ENCODE results near the gene ADAM23. TPM values are rescaled to one million over a fixed set of nuclear protein-coding genes. Genes with fewer than 3 reads are reported as not detected.

ADAM23 gene
- total and polyA plus RNA-seq, 4 donors = 0.12 to 0.51 (median 0.17) TPM; not detected in 1

GRCh38 chr2:206531996-206532543, 88.7 kb downstream of the ADAM23 start:
- no peak overlapping the region for H3K27ac ChIP-seq (ENCODE audit: low read depth in 1 of 2, low read length in 2 of 2)
- no peak overlapping the region for H3K4me3 ChIP-seq (ENCODE audit: low read depth in 1 of 3, low read length in 3 of 3)
- TF ChIP-seq SP1 (IDR thresholded peaks at IDR 0.05) (no peak), FOXA2 (IDR thresholded peaks at IDR 0.05) (no peak), CTCF (IDR thresholded peaks at IDR 0.05; ENCODE audit: low read depth, low read length, missing input control) (no peak), MAX (IDR thresholded peaks at IDR 0.05) (no peak), YY1 (IDR thresholded peaks at IDR 0.05) (no peak), REST (IDR thresholded peaks at IDR 0.05) (no peak), ZBTB33 (IDR thresholded peaks at IDR 0.05) (no peak)
- no peak overlapping the region for H3K9ac ChIP-seq (ENCODE audit: low read depth in 1 of 2, low read length in 2 of 2)
- H3K27me3 ChIP-seq (ENCODE audit: control insufficient read depth in 4 of 4, insufficient read depth in 4 of 4, low read length in 3 of 4) = no peaks in the 10 kb centered on the region
- DNase-seq (ENCODE audit: low spot score) = no peak
- no peaks in the 10 kb centered on the region for H3K9me3 ChIP-seq (ENCODE audit: control insufficient read depth in 4 of 4, low read length in 3 of 4)
- H3K4me1 ChIP-seq (ENCODE audit: control insufficient read depth in 4 of 4, insufficient read depth in 4 of 4, low read length in 3 of 4) = no peaks in the 10 kb centered on the region
- no peaks in the 10 kb centered on the region for H3K36me3 ChIP-seq (ENCODE audit: control insufficient read depth in 4 of 4, insufficient read depth in 3 of 4, low read depth in 1 of 4, low read length in 3 of 4)
- WGBS = 62% methylated on average over 3 of the region's 3 CpGs

GRCh38 chr2:206533977-206534376, 90.6 kb downstream of the ADAM23 start:
- no peaks in the 10 kb centered on the region for H3K36me3 ChIP-seq (ENCODE audit: control insufficient read depth in 4 of 4, insufficient read depth in 3 of 4, low read depth in 1 of 4, low read length in 3 of 4)
- no peaks in the 10 kb centered on the region for H3K27me3 ChIP-seq (ENCODE audit: control insufficient read depth in 4 of 4, insufficient read depth in 4 of 4, low read length in 3 of 4)
- no peaks in the 10 kb centered on the region for H3K9me3 ChIP-seq (ENCODE audit: control insufficient read depth in 4 of 4, low read length in 3 of 4)
- no peak overlapping the region for H3K9ac ChIP-seq (ENCODE audit: low read depth in 1 of 2, low read length in 2 of 2)
- H3K4me3 ChIP-seq (ENCODE audit: low read depth in 1 of 3, low read length in 3 of 3) = no peak overlapping the region
- WGBS = 80% methylated on average over 1 of the region's 1 CpG
- no peak overlapping the region for H3K27ac ChIP-seq (ENCODE audit: low read depth in 1 of 2, low read length in 2 of 2)
- H3K4me1 ChIP-seq (ENCODE audit: control insufficient read depth in 4 of 4, insufficient read depth in 4 of 4, low read length in 3 of 4) = no peaks in the 10 kb centered on the region
- no peak for DNase-seq (ENCODE audit: low spot score)
- TF ChIP-seq FOXA2 (IDR thresholded peaks at IDR 0.05) (no peak), ATF3 (IDR thresholded peaks at IDR 0.05) (no peak), GABPA (IDR thresholded peaks at IDR 0.05 in 1 of 2, conservative IDR thresholded peaks at IDR 0.05 in 1 of 2) (no peak), JUND (IDR thresholded peaks at IDR 0.05) (no peak), ZBTB33 (IDR thresholded peaks at IDR 0.05) (no peak), HNF4G (IDR thresholded peaks at IDR 0.05) (no peak), TAF1 (conservative IDR thresholded peaks at IDR 0.05) (no peak), SP1 (IDR thresholded peaks at IDR 0.05) (no peak), RAD21 (IDR thresholded peaks at IDR 0.05) (no peak), CTCF (IDR thresholded peaks at IDR 0.05; ENCODE audit: low read depth, low read length, missing input control) (no peak), MAX (IDR thresholded peaks at IDR 0.05) (no peak), HNF4A (conservative IDR thresholded peaks at IDR 0.05) (no peak), EGR1 (IDR thresholded peaks at IDR 0.05; ENCODE audit: low read depth in 2 of 2) (no peak), NR2F2 (IDR thresholded peaks at IDR 0.05) (no peak), FOXA1 (IDR thresholded peaks at IDR 0.05) (no peak), YY1 (IDR thresholded peaks at IDR 0.05) (no peak)

All from liver (tissue), 9 donors.